WI38 (cell line): ENCODE data around the gene NMRK2.

Experiments
- H3K4me3 ChIP-seq: 2 replicates; pipeline ENCODE4 v1.5.1; 2011; ENCODE audit warnings: low read depth, mild to moderate bottlenecking, control low read depth, low read length
- TF ChIP-seq, protein P1 (sequence below): IDR thresholded peaks from 2 replicates; pipeline ENCODE4 v1.5.1; 2012; ENCODE audit warnings: low read depth, mild to moderate bottlenecking, control low read depth, low read length

NMRK2 gene

DNA sequence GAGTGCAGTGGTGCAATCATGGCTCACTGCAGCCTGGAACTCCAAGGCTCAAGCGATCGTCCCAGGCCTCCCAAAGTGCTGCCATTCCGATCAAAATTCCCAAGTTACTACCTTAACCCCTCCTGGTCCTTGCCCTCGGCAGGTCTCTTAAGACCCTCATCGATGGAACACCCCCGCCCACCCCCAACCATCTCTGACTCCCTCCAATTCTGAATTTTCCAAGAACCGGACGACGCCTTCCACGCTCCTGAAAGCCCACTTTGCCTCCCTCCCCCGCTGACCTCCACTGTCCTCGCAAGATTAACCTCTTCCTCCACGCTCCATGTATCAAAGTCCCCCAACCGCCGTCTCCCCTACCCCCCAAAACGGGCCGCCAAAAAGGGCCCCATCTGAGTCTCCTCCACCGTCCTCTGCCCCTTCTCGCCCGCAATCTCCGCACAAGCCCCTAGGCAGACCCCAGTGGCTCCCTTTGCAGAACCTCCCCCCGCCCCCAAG, 37.5 kb downstream of the NMRK2 start:
- TF ChIP-seq, protein P1, sequence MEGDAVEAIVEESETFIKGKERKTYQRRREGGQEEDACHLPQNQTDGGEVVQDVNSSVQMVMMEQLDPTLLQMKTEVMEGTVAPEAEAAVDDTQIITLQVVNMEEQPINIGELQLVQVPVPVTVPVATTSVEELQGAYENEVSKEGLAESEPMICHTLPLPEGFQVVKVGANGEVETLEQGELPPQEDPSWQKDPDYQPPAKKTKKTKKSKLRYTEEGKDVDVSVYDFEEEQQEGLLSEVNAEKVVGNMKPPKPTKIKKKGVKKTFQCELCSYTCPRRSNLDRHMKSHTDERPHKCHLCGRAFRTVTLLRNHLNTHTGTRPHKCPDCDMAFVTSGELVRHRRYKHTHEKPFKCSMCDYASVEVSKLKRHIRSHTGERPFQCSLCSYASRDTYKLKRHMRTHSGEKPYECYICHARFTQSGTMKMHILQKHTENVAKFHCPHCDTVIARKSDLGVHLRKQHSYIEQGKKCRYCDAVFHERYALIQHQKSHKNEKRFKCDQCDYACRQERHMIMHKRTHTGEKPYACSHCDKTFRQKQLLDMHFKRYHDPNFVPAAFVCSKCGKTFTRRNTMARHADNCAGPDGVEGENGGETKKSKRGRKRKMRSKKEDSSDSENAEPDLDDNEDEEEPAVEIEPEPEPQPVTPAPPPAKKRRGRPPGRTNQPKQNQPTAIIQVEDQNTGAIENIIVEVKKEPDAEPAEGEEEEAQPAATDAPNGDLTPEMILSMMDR = no peak
- peak overlapping the region; percentile 92 for H3K4me3 ChIP-seq

DNA sequence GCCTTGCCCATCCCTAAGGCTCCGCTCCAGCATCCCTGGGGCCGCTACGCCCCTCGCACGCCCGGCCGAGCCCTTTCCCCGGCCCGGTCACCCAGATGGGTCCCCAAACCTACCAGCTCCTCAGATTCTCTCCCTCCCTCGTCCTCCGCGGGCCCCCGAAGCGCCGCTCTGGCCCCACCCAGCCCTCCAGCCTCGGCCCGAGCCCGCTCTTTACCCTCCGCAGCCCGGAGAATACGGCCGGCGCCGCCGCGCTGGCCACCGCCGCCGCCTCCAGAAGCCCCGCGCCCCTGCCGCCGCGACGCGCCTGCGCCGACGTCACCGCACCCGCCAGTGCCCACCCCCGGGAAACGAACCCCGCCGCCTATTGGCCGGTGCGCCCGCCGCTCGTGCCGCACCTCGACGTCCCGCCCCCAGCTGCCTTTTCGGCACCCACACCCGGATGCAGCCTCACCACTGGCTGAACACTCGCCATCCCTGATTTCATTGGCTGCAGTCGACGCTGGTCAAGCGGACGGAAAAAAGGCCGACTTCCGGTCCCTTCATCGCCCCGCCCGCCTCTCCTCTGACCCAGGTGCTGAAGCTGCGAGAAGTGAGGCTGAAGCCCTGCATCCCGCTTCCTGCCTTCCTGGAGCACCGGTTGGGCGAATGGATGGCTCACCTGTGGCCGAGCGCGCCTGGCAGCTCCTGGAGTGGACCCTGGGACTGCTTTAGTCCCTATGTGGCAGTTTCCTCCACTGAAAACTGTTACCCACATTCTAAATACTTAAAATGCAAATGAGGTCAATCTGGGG, 38.1 kb downstream of the NMRK2 start, which contains the start of gene DAPK3:
TSS of gene DAPK3 (minus strand) at position 292 of the 791 bp plus-strand sequence. CDS start 1,364 bp downstream, outside the sequence.
- TF ChIP-seq, protein P1 = no peak
- H3K4me3 ChIP-seq = peak within 1 kb of the TSS; percentile 92

DNA sequence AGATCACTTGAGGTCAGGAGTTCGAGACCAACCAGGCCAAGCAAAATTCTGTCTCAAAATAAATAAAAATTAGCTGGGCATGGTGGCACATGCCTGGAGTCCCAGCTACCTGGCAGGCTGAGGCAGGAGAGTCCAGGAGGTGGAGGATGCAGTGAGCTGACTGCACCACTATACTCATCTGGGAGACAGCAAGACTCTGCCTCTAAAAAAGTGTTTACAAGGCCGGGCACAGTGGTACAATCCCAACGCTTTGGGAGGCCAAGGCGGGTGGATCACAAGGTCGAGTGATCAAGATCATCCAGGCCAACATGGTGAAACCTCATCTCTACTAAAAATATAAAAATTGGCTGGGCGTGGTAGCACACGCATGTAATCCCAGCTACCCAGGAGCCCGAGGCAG, 42.3 kb downstream of the NMRK2 start:
- no peak overlapping the region for H3K4me3 ChIP-seq
- TF ChIP-seq, protein P1 = no peak

DNA sequence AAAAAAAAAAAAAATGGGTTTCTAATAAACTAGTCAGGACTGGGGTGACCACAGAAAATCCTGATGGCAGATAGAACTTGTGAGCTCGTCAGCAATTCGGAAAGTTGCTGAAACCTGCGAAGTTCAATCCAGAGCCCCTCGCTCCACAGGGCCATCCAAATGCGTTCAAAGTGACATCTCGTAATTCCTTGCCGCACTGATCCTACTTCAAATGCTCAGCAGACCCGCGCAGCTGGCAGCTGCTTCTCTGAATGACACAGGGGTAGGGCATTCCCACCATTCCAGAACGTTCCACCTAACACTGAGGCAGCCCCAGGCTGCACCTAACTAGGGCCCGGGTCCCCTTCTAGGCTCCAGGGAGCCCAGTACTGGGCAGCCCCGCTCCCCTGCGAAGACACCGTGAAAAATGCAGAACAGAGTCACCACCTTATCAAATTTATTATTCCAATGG, 42.8 kb downstream of the NMRK2 start:
- TF ChIP-seq, protein P1 = no peak
- H3K4me3 ChIP-seq = no peak overlapping the region

DNA sequence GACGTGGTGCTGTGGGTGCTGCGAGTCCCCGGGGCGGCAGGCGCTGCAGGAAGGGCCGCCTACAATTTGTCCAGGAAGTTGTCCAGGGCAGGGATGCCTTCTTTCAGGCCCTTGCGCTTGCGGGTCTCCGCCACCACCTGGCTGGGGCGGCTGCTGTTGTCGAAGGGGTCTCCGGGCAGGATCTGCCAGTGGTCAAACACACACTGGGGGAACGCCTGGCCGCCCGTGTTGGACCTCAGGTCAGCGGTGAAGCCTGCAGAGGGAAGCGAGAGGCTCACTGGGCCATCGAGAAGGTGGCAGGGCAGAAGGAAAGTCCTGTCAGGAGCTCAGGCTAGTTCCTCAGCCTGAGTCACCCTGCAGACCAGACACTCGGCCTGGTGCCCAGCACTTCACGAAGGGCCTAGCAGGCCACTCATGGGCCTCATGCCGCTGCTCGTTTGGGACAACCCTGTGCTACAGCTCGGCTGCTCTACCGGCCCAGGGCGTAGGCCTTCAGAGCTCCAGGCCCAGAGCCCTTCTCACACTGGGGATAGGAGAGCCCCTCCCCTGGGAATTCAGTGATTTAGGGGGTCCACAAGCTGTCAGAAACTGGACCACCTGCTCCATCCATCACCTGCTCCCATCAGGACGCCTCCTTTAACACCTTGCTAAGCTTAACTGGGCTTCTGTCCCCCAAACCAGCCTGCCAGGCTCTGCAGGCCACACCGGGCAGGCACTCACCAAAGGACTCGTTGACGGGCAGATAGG, 43.8 kb downstream of the NMRK2 start:
- H3K4me3 ChIP-seq = no peak overlapping the region
- TF ChIP-seq, protein P1 = no peak

DNA sequence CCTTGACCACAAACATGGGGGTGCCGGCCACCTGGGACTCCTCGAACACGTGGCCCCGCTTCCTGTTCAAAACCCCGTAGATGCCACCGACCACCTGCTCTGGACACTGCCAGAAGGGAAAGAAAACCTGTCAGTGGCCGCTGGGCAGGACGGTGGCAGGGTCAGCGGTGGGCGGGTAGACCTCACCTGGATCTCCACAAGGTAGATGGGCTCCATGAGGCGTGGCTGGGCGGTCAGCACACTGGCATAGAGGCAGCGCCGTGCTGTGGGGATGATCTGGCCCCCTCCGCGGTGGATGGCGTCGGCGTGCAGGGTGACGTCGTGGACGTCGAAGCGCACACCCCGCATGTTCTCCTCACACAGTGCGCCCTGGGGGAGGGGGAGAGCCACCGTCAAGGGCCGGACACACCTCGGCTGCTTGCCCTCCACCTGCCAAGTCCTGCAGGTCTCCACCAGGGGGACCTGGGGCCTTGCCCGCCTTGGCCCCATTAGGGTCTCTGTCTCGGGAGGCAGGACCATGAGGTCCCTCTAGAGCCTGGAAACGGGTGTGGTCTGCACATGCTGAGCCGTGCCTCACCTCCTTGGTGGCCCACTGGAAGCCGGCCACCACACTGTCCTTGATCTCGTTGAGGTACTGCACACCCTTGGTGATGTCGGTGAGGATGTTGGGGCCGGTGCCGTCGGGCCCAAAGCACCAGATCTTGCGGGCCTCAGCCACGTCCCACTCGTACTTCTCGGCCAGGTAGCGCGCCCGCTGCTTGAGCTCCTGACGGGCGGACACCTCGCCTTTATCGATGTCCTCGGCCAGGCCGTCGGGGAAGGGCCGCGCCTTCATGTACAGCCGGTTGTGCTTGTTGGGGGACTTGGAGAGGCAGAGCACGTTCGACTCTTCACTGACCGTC, 44.6 kb downstream of the NMRK2 start:
- TF ChIP-seq, protein P1 = no peak
- no peak overlapping the region for H3K4me3 ChIP-seq
